GM23338 (cell line): Measurements from ENCODE around the gene RIPK4. TPM values are rescaled to one million over a fixed set of nuclear protein-coding genes. Genes with fewer than 3 reads are reported as not detected.

ENCODE experiments used
- ATAC-seq: fragments of 200-7000 bp; cut with Tn5 transposase; 3 replicates; pipeline ENCODE4 v1.9.1; 2020
- DNase-seq: peaks from one replicate; pipeline ENCODE4 v3.0.0-alpha.2; 2015; ENCODE audit warnings: low spot score
- H2AFZ ChIP-seq: fragments of 200-600 bp; sonication (generic); 2 replicates; pipeline ENCODE4 v1.8.0; 2016; ENCODE audit warnings: antibody characterized with exemption, mild to moderate bottlenecking, moderate library complexity
- H3F3A ChIP-seq: fragments of 200-600 bp; sonication (generic); replicated peaks from 2 replicates; pipeline ENCODE4 v1.8.0; 2017; ENCODE audit warnings: antibody characterized with exemption, mixed run types, low read depth
- H3K27ac ChIP-seq: fragments of 200-600 bp; sonication (generic); 2 replicates; pipeline ENCODE4 v1.6.1; 2016; ENCODE audit warnings: low read depth
- H3K27me3 ChIP-seq: fragments of 200-600 bp; sonication (generic); 2 replicates; pipeline ENCODE4 v1.8.0; 2016; ENCODE audit warnings: mild to moderate bottlenecking, mixed run types, moderate library complexity; ENCODE audit not compliant: insufficient read depth
- H3K36me3 ChIP-seq: fragments of 200-600 bp; sonication (generic); 2 replicates; pipeline ENCODE4 v1.8.0; 2016; ENCODE audit warnings: mild to moderate bottlenecking; ENCODE audit not compliant: insufficient read depth
- H3K4me1 ChIP-seq: fragments of 200-600 bp; sonication (generic); 2 replicates; pipeline ENCODE4 v1.8.0; 2016; ENCODE audit warnings: mild to moderate bottlenecking, moderate library complexity; ENCODE audit not compliant: insufficient read depth
- H3K4me2 ChIP-seq: fragments of 200-600 bp; sonication (generic); 2 replicates; pipeline ENCODE4 v1.7.1; 2017; ENCODE audit warnings: mixed run types
- H3K4me3 ChIP-seq: fragments of 200-600 bp; sonication (generic); 2 replicates; pipeline ENCODE4 v1.6.1; 2016; ENCODE audit warnings: mixed run types
- H3K79me2 ChIP-seq: fragments of 200-600 bp; sonication (generic); replicated peaks from 2 replicates; pipeline ENCODE4 v1.8.0; 2017; ENCODE audit warnings: mild to moderate bottlenecking; ENCODE audit not compliant: insufficient read depth
- H3K9me2 ChIP-seq: fragments of 200-600 bp; sonication (generic); 2 replicates; pipeline ENCODE4 v1.8.0; 2017; ENCODE audit not compliant: insufficient read depth
- H4K20me1 ChIP-seq: fragments of 200-600 bp; sonication (generic); replicated peaks from 2 replicates; pipeline ENCODE4 v1.8.0; 2017; ENCODE audit warnings: mild to moderate bottlenecking; ENCODE audit not compliant: insufficient read depth
- H3K27ac Mint-ChIP-seq: 2 replicates; pipeline ENCODE4 v1.8.0; 2020; ENCODE audit warnings: inconsistent platforms, mild to moderate bottlenecking, moderate library complexity, mixed read lengths
- H3K27me3 Mint-ChIP-seq: 3 replicates; pipeline ENCODE4 v1.8.0; 2022; ENCODE audit warnings: low read depth, mild to moderate bottlenecking, moderate library complexity, mixed read lengths, inconsistent platforms; ENCODE audit not compliant: insufficient read depth, poor library complexity
- H3K36me3 Mint-ChIP-seq: 3 replicates; pipeline ENCODE4 v1.8.0; 2021; ENCODE audit warnings: low read depth, mild to moderate bottlenecking, inconsistent platforms, moderate library complexity, mixed read lengths
- H3K4me1 Mint-ChIP-seq: 3 replicates; pipeline ENCODE4 v1.8.0; 2020; ENCODE audit warnings: mild to moderate bottlenecking, inconsistent platforms, mixed read lengths
- H3K4me3 Mint-ChIP-seq: 3 replicates; pipeline ENCODE4 v1.8.0; 2021; ENCODE audit warnings: moderate library complexity, mild to moderate bottlenecking, inconsistent platforms, mixed read lengths
- H3K9me3 Mint-ChIP-seq: 3 replicates; pipeline ENCODE4 v1.8.0; 2020; ENCODE audit warnings: moderate library complexity, mild to moderate bottlenecking, inconsistent platforms, mixed read lengths
- CREB1 ChIP-seq: fragments of 250-450 bp; sonication (Bioruptor Pico); IDR thresholded peaks from 2 replicates; pipeline ENCODE4 v1.5.0; 2020; ENCODE audit warnings: low read depth, mild to moderate bottlenecking, moderate library complexity
- CTCF ChIP-seq, 2 experiments: fragments of 200-600 bp in 1 of 2; sonication (generic) in 1 of 2; conservative IDR thresholded peaks; 2 replicates each; pipeline versions ENCODE4 v1.5.1 to v1.6.1; 2016 to 2017; ENCODE audit warnings: antibody characterized with exemption in 2 of 2, low read depth in 2 of 2, mild to moderate bottlenecking in 2 of 2, moderate library complexity in 1 of 2
- ETS1 ChIP-seq: IDR thresholded peaks from 2 replicates; pipeline ENCODE4 v1.6.1; 2016; ENCODE audit warnings: antibody characterized with exemption
- STAT1 ChIP-seq: IDR thresholded peaks from one replicate; pipeline ENCODE4 v1.6.1; 2016; ENCODE audit warnings: antibody characterized with exemption; ENCODE audit not compliant: unreplicated experiment
- ZNF114 ChIP-seq: fragments of 250-450 bp; sonication (Bioruptor Pico); IDR thresholded peaks from 2 replicates; pipeline ENCODE4 v1.5.0; 2020; ENCODE audit warnings: mild to moderate bottlenecking, moderate library complexity
- ZNF462 ChIP-seq: fragments of 250-450 bp; sonication (Bioruptor Pico); IDR thresholded peaks from 2 replicates; pipeline ENCODE4 v1.5.0; 2020; ENCODE audit warnings: mild to moderate bottlenecking, moderate library complexity
- polyA plus RNA-seq: library from polyadenylated mRNA; unstranded; fragments of >200 nt; fragmentation: Nextera tagmentation; extraction: Ambion mirVana; gene quantifications from 2 replicates; pipeline ENCODE4 v1.2.1, GENCODE V29; 2016
- total RNA-seq: library from RNA; depleted of rRNA; stranded (reverse); fragments of >200 nt; shearing (Covaris generic); gene quantifications from 2 replicates; pipeline ENCODE4 v1.2.3, GENCODE V29; 2014
- TF ChIP-seq, protein P1 (sequence below): IDR thresholded peaks from one replicate; pipeline ENCODE4 v1.6.1; 2018; ENCODE audit warnings: antibody characterized with exemption; ENCODE audit not compliant: unreplicated experiment

RIPK4 gene
- total and polyA plus RNA-seq, 2 experiments from 2014 or later: 2.5 to 9.9 TPM

- no peaks in the 10 kb centered on the region for H3K9me2 ChIP-seq
- no peaks in the 10 kb centered on the region for H3K27me3 ChIP-seq
- no peak overlapping the region for H3K27ac ChIP-seq
- H3K36me3 ChIP-seq: no peaks in the 10 kb centered on the region
- H3F3A ChIP-seq: no peaks in the 10 kb centered on the region
- Mint-ChIP-seq H3K27me3 (peaks cover 1% of the 10 kb centered on the region), H3K27ac (0 out of 2 replicates have a peak overlapping the region, but pooled peaks have one; percentile 65), H3K4me1 (peaks cover 13% of the 10 kb centered on the region), H3K9me3 (no peaks in the 10 kb centered on the region), H3K36me3 (no peaks in the 10 kb centered on the region), H3K4me3 (peak overlapping the region; percentile 66)
- peak overlapping the region; percentile 58; the same call in 1 of the 2 replicates for H2AFZ ChIP-seq
- no peaks in the 10 kb centered on the region for H4K20me1 ChIP-seq
- H3K4me1 ChIP-seq: peaks cover 6% of the 10 kb centered on the region
- TF ChIP-seq, protein P1, sequence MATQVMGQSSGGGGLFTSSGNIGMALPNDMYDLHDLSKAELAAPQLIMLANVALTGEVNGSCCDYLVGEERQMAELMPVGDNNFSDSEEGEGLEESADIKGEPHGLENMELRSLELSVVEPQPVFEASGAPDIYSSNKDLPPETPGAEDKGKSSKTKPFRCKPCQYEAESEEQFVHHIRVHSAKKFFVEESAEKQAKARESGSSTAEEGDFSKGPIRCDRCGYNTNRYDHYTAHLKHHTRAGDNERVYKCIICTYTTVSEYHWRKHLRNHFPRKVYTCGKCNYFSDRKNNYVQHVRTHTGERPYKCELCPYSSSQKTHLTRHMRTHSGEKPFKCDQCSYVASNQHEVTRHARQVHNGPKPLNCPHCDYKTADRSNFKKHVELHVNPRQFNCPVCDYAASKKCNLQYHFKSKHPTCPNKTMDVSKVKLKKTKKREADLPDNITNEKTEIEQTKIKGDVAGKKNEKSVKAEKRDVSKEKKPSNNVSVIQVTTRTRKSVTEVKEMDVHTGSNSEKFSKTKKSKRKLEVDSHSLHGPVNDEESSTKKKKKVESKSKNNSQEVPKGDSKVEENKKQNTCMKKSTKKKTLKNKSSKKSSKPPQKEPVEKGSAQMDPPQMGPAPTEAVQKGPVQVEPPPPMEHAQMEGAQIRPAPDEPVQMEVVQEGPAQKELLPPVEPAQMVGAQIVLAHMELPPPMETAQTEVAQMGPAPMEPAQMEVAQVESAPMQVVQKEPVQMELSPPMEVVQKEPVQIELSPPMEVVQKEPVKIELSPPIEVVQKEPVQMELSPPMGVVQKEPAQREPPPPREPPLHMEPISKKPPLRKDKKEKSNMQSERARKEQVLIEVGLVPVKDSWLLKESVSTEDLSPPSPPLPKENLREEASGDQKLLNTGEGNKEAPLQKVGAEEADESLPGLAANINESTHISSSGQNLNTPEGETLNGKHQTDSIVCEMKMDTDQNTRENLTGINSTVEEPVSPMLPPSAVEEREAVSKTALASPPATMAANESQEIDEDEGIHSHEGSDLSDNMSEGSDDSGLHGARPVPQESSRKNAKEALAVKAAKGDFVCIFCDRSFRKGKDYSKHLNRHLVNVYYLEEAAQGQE: no peak
- TF ChIP-seq STAT1: no peak
- no peak for TF ChIP-seq ETS1
- 0 out of 2 replicates have a peak, but pooled peaks have one; percentile 21 for TF ChIP-seq ZNF114 (CRISPR knock-in tag)
- TF ChIP-seq CTCF (conservative IDR thresholded peaks at IDR 0.05; ENCODE audit: low read depth in 2 of 2): peak; percentile 76 to 78
- TF ChIP-seq ZNF462 (CRISPR knock-in tag): 0 out of 2 replicates have a peak, but pooled peaks have one; percentile 7
- TF ChIP-seq CREB1 (CRISPR knock-in tag): no peak
- no peaks in the 10 kb centered on the region for H3K79me2 ChIP-seq
- peak overlapping the region; percentile 47 for H3K4me3 ChIP-seq
- peak; percentile 97 for DNase-seq
- peak overlapping the region; percentile 72 for H3K4me2 ChIP-seq
- ATAC-seq: peak; percentile 92
Observed at GRCh38 chr21:41777951-41778815, 11.3 kb upstream of the RIPK4 start.
